HG02571 (cell line): ENCODE results near the gene GCAT.
A peak's percentile ranks its signal among the peaks of the same experiment; 100 is the strongest.

Experiments used
- ATAC-seq: cut with Tn5 transposase; IDR thresholded peaks from one replicate; pipeline ENCODE4 v1.9.1; 2021; ENCODE audit warnings: mild to moderate bottlenecking, moderate library complexity; ENCODE audit not compliant: unreplicated experiment

The GCAT gene

GRCh38 chr22:37807410-37808293 lies at the start of gene GCAT:
Gene GCAT (plus strand): TSS chr22:37807934. CDS start chr22:37807968, 34 bp downstream.
- ATAC-seq: peak; percentile 69

- no peak for ATAC-seq
These were observed 49.0 kb upstream of the GCAT start for GRCh38 chr22:37758694-37759093.

GRCh38 chr22:37759281-37759680 lies 48.5 kb upstream of the GCAT start:
- no peak for ATAC-seq

- ATAC-seq: no peak
These were observed 47.6 kb upstream of the GCAT start for GRCh38 chr22:37760152-37760551.

GRCh38 chr22:37762389-37762836 lies 45.3 kb upstream of the GCAT start:
- no peak for ATAC-seq

GRCh38 chr22:37763012-37763411 lies 44.7 kb upstream of the GCAT start:
- ATAC-seq: no peak

GRCh38 chr22:37763652-37764051 lies 44.1 kb upstream of the GCAT start:
- no peak for ATAC-seq

- no peak for ATAC-seq
These were observed 43.1 kb upstream of the GCAT start for GRCh38 chr22:37764622-37765021.

GRCh38 chr22:37765498-37765897 lies 42.2 kb upstream of the GCAT start:
- no peak for ATAC-seq

- ATAC-seq: no peak
These were observed 41.7 kb upstream of the GCAT start for GRCh38 chr22:37765953-37766576.

- no peak for ATAC-seq
These were observed 39.5 kb upstream of the GCAT start for GRCh38 chr22:37768273-37768672.

- no peak for ATAC-seq
These were observed 38.7 kb upstream of the GCAT start for GRCh38 chr22:37769056-37769455.

- ATAC-seq: no peak
These were observed 36.7 kb upstream of the GCAT start for GRCh38 chr22:37771081-37771480.

GRCh38 chr22:37771702-37772427 lies 35.9 kb upstream of the GCAT start:
- ATAC-seq: no peak

GRCh38 chr22:37774728-37775127 lies 33.0 kb upstream of the GCAT start:
- ATAC-seq: no peak

GRCh38 chr22:37775785-37776638 lies 31.7 kb upstream of the GCAT start:
- ATAC-seq: no peak

GRCh38 chr22:37776639-37777005 lies 31.1 kb upstream of the GCAT start:
- no peak for ATAC-seq

- no peak for ATAC-seq
These were observed 30.5 kb upstream of the GCAT start for GRCh38 chr22:37777122-37777687.

GRCh38 chr22:37778370-37779009 lies 29.2 kb upstream of the GCAT start:
- no peak for ATAC-seq
